HepG2 (cell line): ENCODE data around the gene ZNF207.

Source experiments
- MXD4 ChIP-seq: IDR thresholded peaks from 2 replicates; pipeline ENCODE4 v1.6.1; 2016; ENCODE audit warnings: mild to moderate bottlenecking, missing biosample characterization, missing genetic modification reagents
- PHF8 ChIP-seq: sonication (generic); formaldehyde crosslinking; IDR thresholded peaks from 2 replicates; pipeline ENCODE4 v1.5.0; 2020; ENCODE audit warnings: missing genetic modification reagents
- ZNF136 ChIP-seq: sonication (generic); formaldehyde crosslinking; IDR thresholded peaks from 2 replicates; pipeline ENCODE4 v1.8.1; 2022; ENCODE audit warnings: low read depth, mild to moderate bottlenecking, moderate library complexity, missing genetic modification reagents
- ZNF333 ChIP-seq: sonication (generic); formaldehyde crosslinking; IDR thresholded peaks from 2 replicates; pipeline ENCODE4 v1.4.0; 2020; ENCODE audit warnings: mild to moderate bottlenecking, missing genetic modification reagents, borderline replicate concordance

GRCh38 chr17:32356750-32357149, 6.8 kb downstream of the ZNF207 start:
- TF ChIP-seq PHF8 (CRISPR knock-in tag) (no peak), ZNF136 (no peak), ZNF333 (no peak), MXD4 (no peak)
